HG03108 (cell line): ENCODE results near the gene NDUFB10.

Experiments
- ATAC-seq: cut with Tn5 transposase; IDR thresholded peaks from one replicate; pipeline ENCODE4 v1.9.1; 2021; ENCODE audit warnings: moderate library complexity; ENCODE audit not compliant: unreplicated experiment

Gene NDUFB10

DNA sequence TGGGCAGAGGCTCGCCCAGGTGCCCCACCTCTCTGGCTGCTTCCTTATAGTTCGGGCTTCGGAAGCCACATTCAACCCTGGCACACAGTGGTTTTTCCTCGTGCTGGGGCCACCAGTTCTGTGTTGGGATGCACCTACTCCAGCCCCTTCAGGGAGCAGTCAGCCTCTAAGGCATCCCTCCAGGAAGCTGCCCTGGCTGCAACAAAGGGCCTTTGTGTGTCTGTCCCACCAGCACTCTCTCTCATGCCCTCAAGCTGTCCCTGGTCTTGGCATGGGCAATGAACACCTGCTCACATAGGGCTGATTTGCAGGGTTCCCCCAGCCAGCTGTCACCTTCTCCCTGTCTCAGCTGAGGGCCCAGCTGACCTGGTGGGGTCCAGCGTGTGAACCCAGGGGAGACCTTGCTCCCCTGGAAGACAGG lies 22.7 kb downstream of the NDUFB10 start:
- ATAC-seq: no peak

GRCh38 chr16:1982991-1983543 lies 23.7 kb downstream of the NDUFB10 start:
- no peak for ATAC-seq

DNA sequence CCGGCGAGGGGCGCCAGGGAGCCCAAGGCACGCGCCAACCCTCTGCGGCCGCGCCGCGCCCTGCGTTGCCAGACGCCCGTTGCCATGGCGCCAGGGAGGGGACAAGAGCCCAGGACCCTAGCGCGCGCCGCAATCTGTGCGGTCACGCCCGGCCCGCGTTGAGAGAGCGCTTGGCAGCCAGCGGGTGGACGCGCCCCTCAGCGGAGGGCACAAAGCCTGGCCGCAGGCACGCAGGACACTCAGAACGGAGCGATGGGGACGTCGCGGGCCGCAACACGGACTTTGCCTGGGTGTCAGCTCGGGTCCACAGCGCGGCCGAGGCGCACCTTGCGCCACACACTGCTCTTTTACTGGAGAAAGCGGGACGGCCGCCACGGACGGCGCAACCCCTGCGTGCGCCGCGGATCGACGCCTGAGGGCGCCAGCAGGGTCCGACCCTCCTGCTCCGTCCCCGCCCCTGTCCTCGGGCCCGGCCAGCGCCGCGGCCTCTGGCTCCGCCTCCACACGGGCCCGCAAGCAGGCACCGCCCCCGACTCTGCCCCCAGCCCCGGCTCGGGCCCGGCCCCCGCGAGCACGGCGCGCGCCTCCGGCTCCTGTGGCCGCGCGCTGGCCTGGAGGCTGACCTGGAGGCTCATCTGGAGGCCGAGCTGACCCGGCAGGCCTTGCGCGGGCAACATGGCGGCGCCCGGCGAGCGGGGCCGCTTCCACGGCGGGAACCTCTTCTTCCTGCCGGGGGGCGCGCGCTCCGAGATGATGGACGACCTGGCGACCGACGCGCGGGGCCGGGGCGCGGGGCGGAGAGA lies 24.4 kb downstream of the NDUFB10 start, which contains the start of gene GFER:
Gene GFER (plus strand): TSS at position 650 of the 803 bp plus-strand sequence. CDS start 26 bp downstream, at position 676.
- ATAC-seq: peak; percentile 79

GRCh38 chr16:1984347-1985225 lies 25.2 kb downstream of the NDUFB10 start:
- no peak for ATAC-seq

DNA sequence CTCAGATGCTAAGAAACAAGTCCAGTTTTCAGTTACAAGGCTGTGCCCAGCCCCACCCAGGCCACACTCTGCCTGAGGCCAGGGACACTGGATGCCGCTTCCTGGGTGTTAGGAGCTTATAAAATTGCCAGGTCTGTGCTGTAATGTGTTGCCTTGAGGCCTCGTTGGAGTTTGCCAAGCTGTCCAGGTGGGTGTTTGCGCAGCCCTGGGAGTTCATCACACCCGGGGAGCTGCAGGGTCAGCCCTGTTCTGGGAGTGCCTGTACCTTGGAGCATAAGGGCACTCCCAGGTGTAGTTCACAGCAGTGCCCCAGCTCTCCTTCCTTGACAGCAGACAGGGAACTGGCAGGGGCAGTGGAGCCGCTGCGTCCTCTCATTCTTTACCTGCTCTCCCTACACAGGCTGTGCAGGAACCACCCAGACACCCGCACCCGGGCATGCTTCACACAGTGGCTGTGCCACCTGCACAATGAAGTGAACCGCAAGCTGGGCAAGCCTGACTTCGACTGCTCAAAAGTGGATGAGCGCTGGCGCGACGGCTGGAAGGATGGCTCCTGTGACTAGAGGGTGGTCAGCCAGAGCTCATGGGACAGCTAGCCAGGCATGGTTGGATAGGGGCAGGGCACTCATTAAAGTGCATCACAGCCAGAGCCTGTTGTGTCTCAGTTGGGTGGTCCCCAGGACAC lies 26.3 kb downstream of the NDUFB10 start:
- ATAC-seq: no peak

DNA sequence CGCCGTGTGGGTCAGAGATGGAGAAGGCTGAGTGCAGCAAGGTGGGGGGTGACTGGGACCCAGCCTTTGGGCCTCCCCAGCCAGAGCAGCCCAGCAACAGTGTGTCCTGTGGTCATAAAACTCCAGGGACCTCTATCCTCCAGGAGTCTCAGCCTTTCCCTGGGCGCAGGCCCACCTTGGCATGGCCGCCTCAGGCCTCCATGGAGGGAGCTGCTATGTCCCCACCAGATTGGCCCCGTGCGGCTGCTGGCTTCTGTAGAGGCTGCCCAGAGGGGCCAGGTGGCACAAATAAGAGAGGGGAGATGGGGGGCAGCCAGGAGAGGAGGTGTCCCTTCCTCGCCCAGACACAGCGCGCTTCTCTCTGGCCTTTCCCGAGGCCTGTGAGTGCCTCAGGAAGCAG lies 27.9 kb downstream of the NDUFB10 start:
- no peak for ATAC-seq

DNA sequence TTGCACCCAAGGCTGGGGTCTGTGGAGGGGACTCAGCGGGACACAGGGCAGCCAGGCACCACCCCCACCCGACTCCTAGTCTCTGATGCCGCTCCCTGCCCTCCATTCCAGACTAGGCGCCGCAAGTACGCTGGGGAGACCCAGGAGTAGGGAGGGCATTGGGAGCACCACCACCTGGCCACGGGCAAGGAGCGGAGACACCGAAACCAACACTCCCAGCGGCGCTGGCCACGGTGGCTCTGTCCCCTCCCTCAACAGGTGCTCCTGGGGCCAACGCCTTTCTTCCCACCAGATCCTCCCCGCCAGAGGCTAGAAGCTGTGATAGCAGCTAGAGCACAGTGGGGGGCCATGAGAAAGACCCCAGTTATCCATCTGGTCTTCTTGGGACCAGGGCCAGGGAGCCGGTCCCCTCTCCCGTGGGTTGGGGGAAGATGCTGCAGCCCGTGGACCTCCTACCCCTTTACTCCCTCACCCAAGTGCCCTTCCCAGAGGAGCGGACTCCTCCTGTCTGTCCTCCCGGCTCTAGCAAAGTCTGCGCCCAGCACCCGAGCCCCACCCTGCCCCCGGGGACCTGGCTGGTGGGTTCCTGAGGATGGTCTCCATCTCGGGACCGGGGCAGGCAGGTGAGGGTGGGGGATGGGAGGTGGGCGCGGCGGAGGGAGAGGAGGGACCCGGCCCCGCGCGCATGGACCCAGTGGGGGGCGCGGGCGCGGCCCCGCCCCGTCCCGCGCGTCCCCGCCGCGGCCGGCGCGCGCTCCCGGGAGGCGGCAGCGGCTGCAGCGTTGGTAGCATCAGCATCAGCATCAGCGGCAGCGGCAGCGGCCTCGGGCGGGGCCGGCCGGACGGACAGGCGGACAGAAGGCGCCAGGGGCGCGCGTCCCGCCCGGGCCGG lies 30.1 kb downstream of the NDUFB10 start, which contains the start of gene SYNGR3:
Gene SYNGR3 (plus strand): TSS at position 762 of the 892 bp plus-strand sequence. CDS start 133 bp downstream, outside the sequence.
- no peak for ATAC-seq

- ATAC-seq: no peak
These were observed 30.7 kb downstream of the NDUFB10 start for GRCh38 chr16:1990101-1990350.

- ATAC-seq: no peak
These were observed 31.2 kb downstream of the NDUFB10 start for GRCh38 chr16:1990351-1991134.

GRCh38 chr16:1991135-1991551 lies 31.8 kb downstream of the NDUFB10 start:
- ATAC-seq: no peak

GRCh38 chr16:1991588-1991947 lies 32.2 kb downstream of the NDUFB10 start:
- ATAC-seq: no peak

DNA sequence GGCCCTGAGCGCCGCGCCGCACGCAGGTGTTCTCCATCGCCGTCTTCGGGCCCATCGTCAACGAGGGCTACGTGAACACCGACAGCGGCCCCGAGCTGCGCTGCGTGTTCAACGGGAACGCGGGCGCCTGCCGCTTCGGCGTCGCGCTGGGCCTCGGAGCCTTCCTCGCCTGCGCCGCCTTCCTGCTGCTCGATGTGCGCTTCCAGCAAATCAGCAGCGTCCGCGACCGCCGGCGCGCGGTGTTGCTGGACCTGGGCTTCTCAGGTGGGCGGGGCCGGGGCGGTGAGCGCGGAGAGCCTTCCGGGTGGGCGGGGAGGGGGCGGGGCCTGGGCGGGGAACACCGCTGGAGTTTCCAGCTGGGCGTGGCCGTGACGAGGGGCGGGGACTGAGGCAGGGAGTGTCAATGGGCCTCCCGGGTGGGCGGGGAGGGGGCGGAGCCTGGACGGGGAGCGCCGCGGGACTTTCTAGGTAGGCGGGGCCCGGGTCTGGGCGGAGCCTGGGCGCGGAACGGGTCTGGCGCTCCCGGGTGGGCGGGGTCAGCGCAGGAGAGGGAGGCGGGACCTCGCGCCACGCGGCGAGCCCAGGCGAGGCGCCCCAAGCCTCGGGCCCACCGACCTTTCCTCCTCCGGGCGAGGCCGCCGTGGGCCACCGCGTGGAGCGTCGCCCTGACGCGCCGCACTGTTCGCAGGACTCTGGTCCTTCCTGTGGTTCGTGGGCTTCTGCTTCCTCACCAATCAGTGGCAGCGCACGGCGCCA lies 32.8 kb downstream of the NDUFB10 start:
- peak; percentile 42 for ATAC-seq

DNA sequence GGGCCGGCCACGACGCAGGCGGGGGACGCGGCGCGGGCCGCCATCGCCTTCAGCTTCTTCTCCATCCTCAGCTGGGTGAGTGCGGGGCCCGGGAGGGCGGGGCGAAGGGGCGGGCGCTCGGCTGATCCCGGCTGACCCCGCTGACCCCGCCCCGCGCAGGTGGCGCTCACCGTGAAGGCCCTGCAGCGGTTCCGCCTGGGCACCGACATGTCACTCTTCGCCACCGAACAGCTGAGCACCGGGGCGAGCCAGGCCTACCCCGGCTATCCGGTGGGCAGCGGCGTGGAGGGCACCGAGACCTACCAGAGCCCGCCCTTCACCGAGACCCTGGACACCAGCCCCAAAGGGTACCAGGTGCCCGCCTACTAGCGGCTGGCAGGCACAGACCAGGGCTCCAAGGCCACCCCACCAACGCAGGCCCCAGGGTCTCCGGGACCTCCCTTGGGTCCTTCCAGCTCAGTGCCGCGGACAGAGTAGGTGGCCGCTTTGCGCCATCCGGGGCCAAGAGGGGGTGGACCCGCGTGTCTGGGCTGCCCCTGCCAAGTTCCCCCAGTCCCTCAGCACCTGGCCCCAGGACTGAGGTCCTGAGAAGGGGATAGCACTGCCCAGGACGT lies 33.5 kb downstream of the NDUFB10 start:
- ATAC-seq: no peak

GRCh38 chr16:1993731-1994131 lies 34.4 kb downstream of the NDUFB10 start:
- ATAC-seq: no peak

DNA sequence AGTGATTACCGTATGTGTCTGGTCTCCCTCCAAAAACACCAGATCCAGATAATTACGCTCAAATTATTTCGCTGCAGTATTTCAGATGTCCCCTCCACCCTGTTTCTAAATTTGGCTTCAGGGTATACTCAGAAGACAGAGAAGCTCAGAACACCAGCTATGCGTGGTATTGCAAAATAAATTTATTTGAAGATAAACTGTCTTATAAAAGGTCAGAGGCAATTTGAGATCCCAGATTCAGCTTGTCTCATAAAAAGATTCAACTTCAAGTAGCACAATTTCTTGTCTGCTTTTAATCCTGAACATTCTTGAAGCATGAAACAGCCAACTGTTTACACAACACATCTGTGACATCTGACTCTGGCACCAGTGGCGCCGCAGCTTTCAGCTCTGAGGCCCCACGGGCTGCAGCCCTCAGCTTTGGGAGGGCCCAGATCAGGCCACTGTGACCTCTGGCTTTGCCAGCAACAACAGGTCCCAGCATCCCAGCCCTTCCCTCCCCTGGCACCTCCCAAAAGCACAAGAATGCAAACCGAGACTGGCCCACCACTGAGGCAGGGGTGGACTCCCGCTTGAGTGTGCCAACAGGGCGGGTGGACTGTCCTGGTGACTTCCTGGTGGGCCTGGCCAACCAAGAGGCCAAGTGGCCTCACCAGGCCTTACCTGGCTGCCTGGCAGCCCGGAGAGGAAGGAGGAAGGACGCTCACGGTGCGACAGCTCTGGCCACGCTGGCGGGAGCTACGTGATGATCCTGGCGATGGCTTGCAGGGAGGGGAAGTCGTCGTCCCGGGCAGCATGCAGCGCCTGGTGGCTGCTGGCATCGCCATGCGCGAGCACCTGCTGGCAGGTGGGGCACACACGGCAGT lies 38.4 kb downstream of the NDUFB10 start:
- no peak for ATAC-seq

DNA sequence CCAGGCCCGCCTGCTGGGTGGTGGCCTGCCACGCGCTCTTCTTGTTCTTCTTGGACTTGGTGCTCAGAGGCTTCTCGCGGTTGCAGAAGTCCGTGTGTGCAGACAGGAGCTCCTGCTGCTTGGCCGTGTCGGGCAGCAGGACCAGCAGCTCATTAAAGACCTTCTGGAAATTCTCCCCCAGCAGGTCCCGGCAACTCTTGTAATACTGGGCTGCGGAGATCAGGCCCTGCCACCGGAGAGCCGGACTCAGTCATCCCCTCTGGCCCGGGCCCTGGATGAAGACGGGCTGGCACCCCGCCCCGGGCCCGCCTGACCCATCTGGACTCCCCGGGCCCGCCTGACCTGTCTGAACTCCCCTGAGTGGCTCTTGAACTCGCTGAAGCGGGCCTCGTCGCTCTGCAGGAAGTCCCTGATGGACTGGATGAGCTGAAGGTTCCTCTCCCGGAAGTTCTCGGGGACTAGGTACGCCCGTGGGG lies 39.1 kb downstream of the NDUFB10 start:
- ATAC-seq: no peak
